WTC11 (cell line): ENCODE results near the gene PACS1.

Experiments
- CREB1 ChIP-seq: sonication (generic); formaldehyde crosslinking; IDR thresholded peaks from 2 replicates; pipeline ENCODE4 v1.8.0; 2023; ENCODE audit warnings: mild to moderate bottlenecking, missing genetic modification reagents
- FOXJ3 ChIP-seq: sonication (generic); formaldehyde crosslinking; IDR thresholded peaks from 2 replicates; pipeline ENCODE4 v1.9.0; 2021; ENCODE audit warnings: missing genetic modification reagents, mild to moderate bottlenecking, borderline replicate concordance
- JUN ChIP-seq: sonication (generic); formaldehyde crosslinking; IDR thresholded peaks from 2 replicates; pipeline ENCODE4 v1.8.0; 2023; ENCODE audit warnings: mild to moderate bottlenecking, missing genetic modification reagents
- NR3C1 ChIP-seq: sonication (generic); formaldehyde crosslinking; conservative IDR thresholded peaks from 2 replicates; pipeline ENCODE4 v1.8.1; 2023; ENCODE audit warnings: low read depth, mild to moderate bottlenecking, missing genetic modification reagents
- PREB ChIP-seq: sonication (generic); formaldehyde crosslinking; IDR thresholded peaks from 2 replicates; pipeline ENCODE4 v1.8.1; 2022; ENCODE audit warnings: mild to moderate bottlenecking, missing genetic modification reagents, moderate library complexity, borderline replicate concordance
- RELA ChIP-seq: sonication (generic); formaldehyde crosslinking; IDR thresholded peaks from 2 replicates; pipeline ENCODE4 v1.8.1; 2022; ENCODE audit warnings: missing genetic modification reagents, mild to moderate bottlenecking, borderline replicate concordance
- ZNF121 ChIP-seq: sonication (generic); formaldehyde crosslinking; IDR thresholded peaks from 2 replicates; pipeline ENCODE4 v1.8.0; 2023; ENCODE audit warnings: missing genetic modification reagents
- ZNF138 ChIP-seq: sonication (generic); formaldehyde crosslinking; conservative IDR thresholded peaks from 2 replicates; pipeline ENCODE4 v1.8.1; 2022; ENCODE audit warnings: mild to moderate bottlenecking, moderate library complexity, missing genetic modification reagents
- TF ChIP-seq, protein P1 (sequence below): fragments of 200-600 bp; IDR thresholded peaks from 2 replicates; pipeline ENCODE4 v1.8.0; 2022; ENCODE audit warnings: antibody characterized with exemption
- TF ChIP-seq, protein P2 (sequence below): sonication (generic); formaldehyde crosslinking; IDR thresholded peaks from 2 replicates; pipeline ENCODE4 v1.8.0; 2022; ENCODE audit warnings: mild to moderate bottlenecking, missing genetic modification reagents
- TF ChIP-seq, protein P3 (sequence below): sonication (generic); formaldehyde crosslinking; IDR thresholded peaks from 2 replicates; pipeline ENCODE4 v1.8.1; 2023; ENCODE audit warnings: mild to moderate bottlenecking, missing genetic modification reagents

DNA sequence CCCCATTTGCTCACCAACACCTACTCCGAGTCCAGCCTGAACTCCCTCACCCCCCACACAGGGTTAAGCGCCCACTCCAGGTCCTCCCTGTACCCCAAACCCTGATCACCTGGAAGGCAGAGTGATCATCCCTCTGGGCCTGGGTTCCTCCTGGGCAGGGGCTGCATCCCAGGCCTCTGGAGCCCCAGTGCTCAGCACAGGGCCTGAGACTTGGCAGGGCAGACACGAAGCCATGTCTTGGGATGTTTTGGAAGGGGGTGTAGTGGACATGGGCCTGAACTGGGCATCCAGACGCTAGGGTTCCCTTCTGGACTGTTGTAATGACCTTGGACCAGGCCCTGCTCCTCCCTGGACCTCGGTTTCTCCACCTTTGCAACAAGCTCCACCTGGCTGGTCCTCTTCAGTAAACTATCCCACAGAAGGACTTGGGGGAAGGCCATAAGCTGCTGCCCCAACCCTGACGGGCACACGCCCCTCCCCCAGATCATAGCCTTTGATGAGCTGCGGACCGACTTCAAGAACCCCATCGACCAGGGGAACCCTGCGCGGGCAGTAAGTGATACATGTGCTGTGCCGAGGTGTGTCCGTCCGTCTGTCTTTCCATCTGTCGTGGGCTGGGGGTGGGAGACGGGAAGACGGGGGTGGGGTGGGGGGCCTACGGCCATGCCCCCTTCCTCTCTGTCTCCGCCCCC, 211.8 kb downstream of the PACS1 start:
- TF ChIP-seq, protein P1, sequence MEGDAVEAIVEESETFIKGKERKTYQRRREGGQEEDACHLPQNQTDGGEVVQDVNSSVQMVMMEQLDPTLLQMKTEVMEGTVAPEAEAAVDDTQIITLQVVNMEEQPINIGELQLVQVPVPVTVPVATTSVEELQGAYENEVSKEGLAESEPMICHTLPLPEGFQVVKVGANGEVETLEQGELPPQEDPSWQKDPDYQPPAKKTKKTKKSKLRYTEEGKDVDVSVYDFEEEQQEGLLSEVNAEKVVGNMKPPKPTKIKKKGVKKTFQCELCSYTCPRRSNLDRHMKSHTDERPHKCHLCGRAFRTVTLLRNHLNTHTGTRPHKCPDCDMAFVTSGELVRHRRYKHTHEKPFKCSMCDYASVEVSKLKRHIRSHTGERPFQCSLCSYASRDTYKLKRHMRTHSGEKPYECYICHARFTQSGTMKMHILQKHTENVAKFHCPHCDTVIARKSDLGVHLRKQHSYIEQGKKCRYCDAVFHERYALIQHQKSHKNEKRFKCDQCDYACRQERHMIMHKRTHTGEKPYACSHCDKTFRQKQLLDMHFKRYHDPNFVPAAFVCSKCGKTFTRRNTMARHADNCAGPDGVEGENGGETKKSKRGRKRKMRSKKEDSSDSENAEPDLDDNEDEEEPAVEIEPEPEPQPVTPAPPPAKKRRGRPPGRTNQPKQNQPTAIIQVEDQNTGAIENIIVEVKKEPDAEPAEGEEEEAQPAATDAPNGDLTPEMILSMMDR, result no peak
- TF ChIP-seq, protein P2, sequence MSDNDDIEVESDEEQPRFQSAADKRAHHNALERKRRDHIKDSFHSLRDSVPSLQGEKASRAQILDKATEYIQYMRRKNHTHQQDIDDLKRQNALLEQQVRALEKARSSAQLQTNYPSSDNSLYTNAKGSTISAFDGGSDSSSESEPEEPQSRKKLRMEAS, result no peak
- TF ChIP-seq, protein P3, sequence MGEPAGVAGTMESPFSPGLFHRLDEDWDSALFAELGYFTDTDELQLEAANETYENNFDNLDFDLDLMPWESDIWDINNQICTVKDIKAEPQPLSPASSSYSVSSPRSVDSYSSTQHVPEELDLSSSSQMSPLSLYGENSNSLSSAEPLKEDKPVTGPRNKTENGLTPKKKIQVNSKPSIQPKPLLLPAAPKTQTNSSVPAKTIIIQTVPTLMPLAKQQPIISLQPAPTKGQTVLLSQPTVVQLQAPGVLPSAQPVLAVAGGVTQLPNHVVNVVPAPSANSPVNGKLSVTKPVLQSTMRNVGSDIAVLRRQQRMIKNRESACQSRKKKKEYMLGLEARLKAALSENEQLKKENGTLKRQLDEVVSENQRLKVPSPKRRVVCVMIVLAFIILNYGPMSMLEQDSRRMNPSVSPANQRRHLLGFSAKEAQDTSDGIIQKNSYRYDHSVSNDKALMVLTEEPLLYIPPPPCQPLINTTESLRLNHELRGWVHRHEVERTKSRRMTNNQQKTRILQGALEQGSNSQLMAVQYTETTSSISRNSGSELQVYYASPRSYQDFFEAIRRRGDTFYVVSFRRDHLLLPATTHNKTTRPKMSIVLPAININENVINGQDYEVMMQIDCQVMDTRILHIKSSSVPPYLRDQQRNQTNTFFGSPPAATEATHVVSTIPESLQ (CRISPR knock-in tag), result no peak
- TF ChIP-seq ZNF121 (CRISPR knock-in tag) (no peak), JUN (no peak), NR3C1 (CRISPR knock-in tag) (no peak), ZNF138 (CRISPR knock-in tag) (no peak), FOXJ3 (CRISPR knock-in tag) (no peak), CREB1 (CRISPR knock-in tag) (no peak), RELA (no peak), PREB (CRISPR knock-in tag) (no peak)
